PFSK-1 (cell line): ENCODE results near the gene SNAP29.

Experiments used
- FOXP2 ChIP-seq: optimal IDR thresholded peaks from 2 replicates; pipeline ENCODE3; 2011; ENCODE audit warnings: borderline replicate concordance, control low read depth, inconsistent platforms; ENCODE audit not compliant: insufficient read depth; ENCODE audit errors: extremely low read length, extremely low read depth
- POLR2AphosphoS5 ChIP-seq: IDR thresholded peaks from 2 replicates; pipeline ENCODE4 v1.6.1; 2012; ENCODE audit warnings: low read depth, mild to moderate bottlenecking, control low read depth, low read length, moderate library complexity
- REST ChIP-seq, 2 experiments: IDR thresholded peaks; 2 replicates each; pipeline versions ENCODE4 v1.6.1 to v1.8.0; 2011 to 2012; ENCODE audit warnings: low read depth in 2 of 2, low read length in 2 of 2, control low read depth in 1 of 2, inconsistent platforms in 1 of 2, mild to moderate bottlenecking in 1 of 2, moderate library complexity in 1 of 2; ENCODE audit not compliant: insufficient read depth in 1 of 2
- SIN3A ChIP-seq: IDR thresholded peaks from 2 replicates; pipeline ENCODE4 v1.6.1; 2012; ENCODE audit warnings: mild to moderate bottlenecking, low read length, moderate library complexity, borderline replicate concordance; ENCODE audit not compliant: insufficient read depth
- TAF1 ChIP-seq: IDR thresholded peaks from 2 replicates; pipeline ENCODE4 v1.6.1; 2012; ENCODE audit warnings: low read length, control low read depth, borderline replicate concordance; ENCODE audit not compliant: insufficient read depth

Gene SNAP29

GRCh38 chr22:20857838-20858614 is 781 bp upstream of the SNAP29 start:
- TF ChIP-seq SIN3A (peak; percentile 13; the same call in 1 of the 2 replicates), POLR2AphosphoS5 (no peak)

- TF ChIP-seq FOXP2 (no peak), REST (IDR thresholded peaks at IDR 0.05; ENCODE audit: insufficient read depth in 1 of 2, low read depth in 2 of 2, low read length in 2 of 2) (no peak), POLR2AphosphoS5 (no peak)
Observed at GRCh38 chr22:20859615-20860014, 808 bp downstream of the SNAP29 start.

GRCh38 chr22:20862540-20862939 is 3.7 kb downstream of the SNAP29 start:
- TF ChIP-seq TAF1: no peak
- no peak for TF ChIP-seq FOXP2
- no peak for TF ChIP-seq REST (IDR thresholded peaks at IDR 0.05; ENCODE audit: insufficient read depth in 1 of 2, low read depth in 2 of 2, low read length in 2 of 2)
- no peak for TF ChIP-seq POLR2AphosphoS5
- no peak for TF ChIP-seq SIN3A

- TF ChIP-seq SIN3A (no peak), POLR2AphosphoS5 (no peak), TAF1 (no peak), REST (IDR thresholded peaks at IDR 0.05; ENCODE audit: insufficient read depth in 1 of 2, low read depth in 2 of 2, low read length in 2 of 2) (no peak), FOXP2 (no peak)
Observed at GRCh38 chr22:20863366-20863765, 4.6 kb downstream of the SNAP29 start.

- TF ChIP-seq TAF1 (no peak), FOXP2 (no peak), POLR2AphosphoS5 (no peak), REST (IDR thresholded peaks at IDR 0.05; ENCODE audit: insufficient read depth in 1 of 2, low read depth in 2 of 2, low read length in 2 of 2) (no peak), SIN3A (no peak)
Observed at GRCh38 chr22:20864186-20864908, 5.5 kb downstream of the SNAP29 start.
